Activated T-helper 2 cell treated with anti-CD3 and anti-CD28 coated beads, Interferon-gamma antibody, Interleukin-2, Interleukin-4, amounts not matched to agents 10 μg/mL and 5 μg/mL and 100 μg/mL, durations not matched to agents 14 hours and 24 hours and 36 hours (primary cell): ENCODE results near the gene ARSG. TPM values are rescaled to one million over a fixed set of nuclear protein-coding genes. Genes with fewer than 3 reads are reported as not detected.

Experiments
- DNase-seq: peaks from one replicate; pipeline ENCODE4 v3.0.0; 2021; ENCODE audit warnings: low spot score
- H3K27ac Mint-ChIP-seq: one replicate; pipeline ENCODE4 v1.8.0; 2021; ENCODE audit warnings: mixed read lengths
- H3K27me3 Mint-ChIP-seq: one replicate; pipeline ENCODE4 v1.8.0; 2021; ENCODE audit warnings: low read depth, mixed read lengths
- H3K36me3 Mint-ChIP-seq: one replicate; pipeline ENCODE4 v1.8.0; 2021; ENCODE audit warnings: low read depth, mixed read lengths
- H3K4me1 Mint-ChIP-seq: one replicate; pipeline ENCODE4 v1.8.0; 2021; ENCODE audit warnings: low read depth, mixed read lengths
- H3K4me3 Mint-ChIP-seq: one replicate; pipeline ENCODE4 v1.8.0; 2021; ENCODE audit warnings: low read depth, mild to moderate bottlenecking, moderate library complexity, mixed read lengths
- H3K9me3 Mint-ChIP-seq: one replicate; pipeline ENCODE4 v1.8.0; 2021; ENCODE audit warnings: mixed read lengths
- intact Hi-C: fragments of 100-400 bp; cut with micrococcal nuclease; formaldehyde crosslinking; loops from one replicate; pipeline ENCODE4 v1.15.1; 2023
- total RNA-seq: library from RNA; stranded (reverse); gene quantifications from 2 replicates; pipeline ENCODE4 v1.2.3, GENCODE V29; 2022

Gene ARSG
- total RNA-seq, 1 donor from 2014 or later, result 7.3 TPM

DNA sequence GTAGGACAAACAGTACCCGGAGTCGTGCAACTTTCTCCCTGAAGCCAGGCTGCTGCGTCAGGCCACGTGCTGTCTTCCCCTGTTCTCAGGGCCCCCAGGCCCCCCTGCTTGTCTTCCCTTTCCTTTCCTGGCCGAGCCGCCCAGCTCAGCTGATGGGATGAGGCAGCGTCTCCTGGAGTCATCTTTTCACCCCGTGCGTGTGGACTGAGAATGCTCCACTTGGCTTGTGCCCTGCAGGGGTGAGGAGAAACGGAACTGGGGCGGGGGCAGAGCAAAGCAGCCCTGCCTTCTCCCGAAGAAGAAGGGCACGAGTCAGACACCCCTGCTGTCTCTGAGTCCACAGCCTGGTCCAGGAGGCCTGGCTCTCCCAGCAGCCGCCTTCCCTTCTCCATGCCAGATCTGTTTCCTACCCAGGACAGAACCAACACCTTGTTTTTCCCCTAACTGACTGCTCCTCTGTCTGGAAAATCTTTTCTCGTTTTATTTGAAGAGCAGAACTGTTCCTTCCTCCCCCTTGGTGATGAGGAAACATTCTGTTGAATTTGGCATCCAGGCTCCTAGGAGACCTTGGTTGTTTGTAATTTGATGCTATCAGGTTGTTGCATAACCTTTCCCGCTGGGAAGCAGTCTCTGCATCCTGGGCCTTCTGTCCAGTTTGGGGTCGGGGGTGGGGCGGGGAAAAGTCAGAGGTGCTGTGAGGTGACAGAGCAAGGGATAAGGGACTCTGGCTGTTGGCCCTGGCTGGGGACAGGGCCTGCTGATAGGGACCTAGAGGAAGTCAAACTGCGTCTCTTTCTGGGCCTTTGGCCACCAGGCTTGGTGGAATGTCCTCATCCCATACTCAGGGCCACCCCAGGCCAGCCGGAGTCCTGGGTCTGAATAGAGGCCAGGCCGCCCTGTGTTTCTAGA, 87.2 kb downstream of the ARSG start:
- no peak for DNase-seq
- intact Hi-C loops, result no loop called here
- Mint-ChIP-seq H3K27me3 (no peaks in the 10 kb centered on the region), H3K9me3 (no peaks in the 10 kb centered on the region), H3K36me3 (peaks cover 7% of the 10 kb centered on the region), H3K4me1 (peaks cover 3% of the 10 kb centered on the region), H3K27ac (no peak overlapping the region), H3K4me3 (no peak overlapping the region)

DNA sequence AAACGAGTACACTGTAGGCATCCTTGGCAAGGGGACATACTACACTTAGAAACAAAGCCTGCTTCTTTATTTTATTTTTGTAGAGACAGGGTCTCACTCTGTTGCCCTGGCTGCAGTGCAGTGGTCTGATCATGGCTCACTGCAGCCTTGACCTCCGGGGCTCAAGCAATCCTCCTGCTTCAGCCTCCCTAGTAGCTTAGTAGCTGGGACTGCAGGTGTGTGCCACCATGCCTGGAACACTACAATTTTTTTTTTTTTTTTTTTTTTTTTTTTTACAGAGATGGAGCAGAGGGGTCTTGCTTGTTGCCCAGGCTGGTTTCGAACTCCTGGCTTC, 87.8 kb downstream of the ARSG start:
- intact Hi-C loops, result no loop called here

GRCh38 chr17:68379692-68380677, 88.7 kb downstream of the ARSG start:
- Mint-ChIP-seq H3K27ac (no peak overlapping the region), H3K4me1 (peaks cover 13% of the 10 kb centered on the region), H3K4me3 (no peak overlapping the region), H3K36me3 (peaks cover 2% of the 10 kb centered on the region), H3K27me3 (no peaks in the 10 kb centered on the region), H3K9me3 (no peaks in the 10 kb centered on the region)
- DNase-seq, result no peak
- intact Hi-C loops, result no loop called here

More for the DNA sequence above, 87.8 kb downstream of the ARSG start:
- no peak for DNase-seq
- H3K27me3 Mint-ChIP-seq, result no peaks in the 10 kb centered on the region
- H3K27ac Mint-ChIP-seq, result no peak overlapping the region
- no peaks in the 10 kb centered on the region for H3K9me3 Mint-ChIP-seq
- no peak overlapping the region for H3K4me3 Mint-ChIP-seq
- H3K4me1 Mint-ChIP-seq, result peaks cover 8% of the 10 kb centered on the region
- peaks cover 5% of the 10 kb centered on the region for H3K36me3 Mint-ChIP-seq

- peaks cover 2% of the 10 kb centered on the region for H3K36me3 Mint-ChIP-seq
- intact Hi-C loops, result no loop called here
- H3K27ac Mint-ChIP-seq, result no peak overlapping the region
- no peaks in the 10 kb centered on the region for H3K27me3 Mint-ChIP-seq
- peaks cover 13% of the 10 kb centered on the region for H3K4me1 Mint-ChIP-seq
- H3K4me3 Mint-ChIP-seq, result no peak overlapping the region
- no peaks in the 10 kb centered on the region for H3K9me3 Mint-ChIP-seq
- DNase-seq, result no peak
These were observed 90.0 kb downstream of the ARSG start for GRCh38 chr17:68381076-68381900.

DNA sequence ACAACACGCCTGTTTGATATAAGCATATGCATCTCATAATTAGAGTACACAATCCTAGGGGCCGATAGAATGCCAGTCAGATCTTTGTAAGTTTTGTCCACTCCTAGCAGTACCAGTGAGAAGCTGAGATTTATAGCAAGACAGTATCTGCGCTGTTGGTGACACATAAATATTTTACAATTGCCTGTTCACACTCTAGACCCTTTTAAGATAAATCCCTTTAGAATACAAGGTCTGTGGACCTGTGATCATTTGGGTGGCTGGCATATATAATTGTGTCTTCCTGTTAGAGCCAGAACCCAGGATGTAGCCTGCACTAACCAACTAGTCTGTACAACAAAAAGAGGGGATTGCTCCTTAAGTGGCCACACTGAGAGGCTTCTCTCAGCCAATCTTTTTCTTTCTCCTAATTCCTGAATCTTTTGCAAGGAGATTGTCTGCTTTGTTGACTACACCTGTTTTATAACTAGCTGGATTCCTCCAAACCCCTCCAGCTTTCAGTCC, 91.3 kb downstream of the ARSG start:
- intact Hi-C loops, result no loop called here
- no peak overlapping the region for H3K27ac Mint-ChIP-seq
- peaks cover 7% of the 10 kb centered on the region for H3K36me3 Mint-ChIP-seq
- H3K4me3 Mint-ChIP-seq, result no peak overlapping the region
- peaks cover 13% of the 10 kb centered on the region for H3K4me1 Mint-ChIP-seq
- DNase-seq, result no peak
- H3K9me3 Mint-ChIP-seq, result no peaks in the 10 kb centered on the region
- no peaks in the 10 kb centered on the region for H3K27me3 Mint-ChIP-seq

DNA sequence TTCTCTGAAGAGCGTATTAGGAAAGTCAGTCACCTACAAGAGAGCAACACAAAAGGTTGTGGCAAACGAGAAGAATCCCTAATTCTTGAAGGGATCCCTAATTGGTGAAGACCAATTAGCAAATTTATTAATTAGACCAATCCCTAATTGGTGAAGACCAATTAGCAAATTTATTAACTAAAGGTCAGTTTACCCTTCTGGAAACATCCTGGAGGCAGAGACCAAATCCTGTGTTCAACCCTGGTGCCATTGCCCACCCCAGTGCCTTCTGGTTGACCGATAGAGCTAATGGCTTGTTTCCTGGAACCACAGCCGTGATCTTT, 91.8 kb downstream of the ARSG start:
- H3K27ac Mint-ChIP-seq, result no peak overlapping the region
- no peak for DNase-seq
- no peaks in the 10 kb centered on the region for H3K9me3 Mint-ChIP-seq
- no peaks in the 10 kb centered on the region for H3K27me3 Mint-ChIP-seq
- intact Hi-C loops, result no loop called here
- H3K4me3 Mint-ChIP-seq, result no peak overlapping the region
- peaks cover 5% of the 10 kb centered on the region for H3K36me3 Mint-ChIP-seq
- peaks cover 13% of the 10 kb centered on the region for H3K4me1 Mint-ChIP-seq

DNA sequence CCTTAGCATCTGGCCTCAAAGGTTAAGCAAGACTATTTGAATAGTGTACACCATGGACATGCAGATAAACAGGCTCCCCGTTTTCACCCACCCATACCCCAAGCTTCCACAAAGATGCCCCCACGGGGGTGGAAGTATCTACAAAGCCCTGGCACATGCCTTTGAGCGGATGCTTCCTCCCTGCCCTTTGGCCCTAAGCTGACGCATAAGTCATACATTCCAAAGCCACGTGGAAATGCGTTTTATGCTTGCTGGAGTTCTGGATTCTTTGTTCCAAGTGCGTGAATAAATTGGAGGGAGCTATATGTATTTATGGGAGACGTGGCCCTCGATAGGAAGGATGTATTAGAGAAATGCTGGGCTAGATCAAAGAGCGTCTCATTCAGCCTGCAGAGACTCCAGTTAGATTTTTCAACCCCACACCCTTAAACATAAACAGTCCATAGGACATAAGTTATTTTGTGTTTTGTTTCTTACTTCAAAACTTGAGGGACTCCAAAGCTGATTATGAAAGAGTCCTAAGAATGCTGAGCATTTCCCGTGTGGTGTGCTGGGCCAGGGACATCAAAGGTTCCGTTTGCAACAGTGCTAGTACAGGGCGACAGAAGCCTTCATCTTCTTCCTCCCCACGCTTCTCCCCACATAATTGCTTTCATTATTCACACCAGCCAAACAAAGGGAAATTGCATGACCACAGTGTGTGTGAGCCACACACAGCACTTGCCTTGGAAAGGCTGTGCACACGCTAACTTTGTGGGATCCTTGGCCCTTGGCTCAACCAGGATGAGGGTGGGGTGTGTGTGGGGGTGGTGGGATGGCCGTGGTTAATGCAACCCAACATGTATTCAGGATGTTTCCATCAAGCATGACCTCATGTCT, 92.4 kb downstream of the ARSG start:
- no peaks in the 10 kb centered on the region for H3K27me3 Mint-ChIP-seq
- H3K4me1 Mint-ChIP-seq, result peaks cover 13% of the 10 kb centered on the region
- no peak overlapping the region for H3K27ac Mint-ChIP-seq
- intact Hi-C loops, result no loop called here
- no peak for DNase-seq
- H3K4me3 Mint-ChIP-seq, result no peak overlapping the region
- H3K36me3 Mint-ChIP-seq, result peaks cover 5% of the 10 kb centered on the region
- no peaks in the 10 kb centered on the region for H3K9me3 Mint-ChIP-seq

- peaks cover 13% of the 10 kb centered on the region for H3K4me1 Mint-ChIP-seq
- no peak overlapping the region for H3K4me3 Mint-ChIP-seq
- intact Hi-C loops, result no loop called here
- peaks cover 5% of the 10 kb centered on the region for H3K36me3 Mint-ChIP-seq
- DNase-seq, result no peak
- H3K9me3 Mint-ChIP-seq, result no peaks in the 10 kb centered on the region
- no peaks in the 10 kb centered on the region for H3K27me3 Mint-ChIP-seq
- no peak overlapping the region for H3K27ac Mint-ChIP-seq
These were observed 93.2 kb downstream of the ARSG start for GRCh38 chr17:68384471-68384870.

- H3K36me3 Mint-ChIP-seq, result peaks cover 5% of the 10 kb centered on the region
- intact Hi-C loops, result no loop called here
- H3K9me3 Mint-ChIP-seq, result no peaks in the 10 kb centered on the region
- no peaks in the 10 kb centered on the region for H3K27me3 Mint-ChIP-seq
- H3K27ac Mint-ChIP-seq, result no peak overlapping the region
- H3K4me1 Mint-ChIP-seq, result peaks cover 13% of the 10 kb centered on the region
- no peak overlapping the region for H3K4me3 Mint-ChIP-seq
- DNase-seq, result no peak
These were observed 93.6 kb downstream of the ARSG start for GRCh38 chr17:68384941-68385340.

GRCh38 chr17:68385490-68386215, 94.4 kb downstream of the ARSG start:
- intact Hi-C loops, result no loop called here
- H3K36me3 Mint-ChIP-seq, result peaks cover 5% of the 10 kb centered on the region
- no peak for DNase-seq
- H3K27ac Mint-ChIP-seq, result no peak overlapping the region
- no peaks in the 10 kb centered on the region for H3K9me3 Mint-ChIP-seq
- no peak overlapping the region for H3K4me3 Mint-ChIP-seq
- H3K27me3 Mint-ChIP-seq, result no peaks in the 10 kb centered on the region
- peaks cover 13% of the 10 kb centered on the region for H3K4me1 Mint-ChIP-seq

DNA sequence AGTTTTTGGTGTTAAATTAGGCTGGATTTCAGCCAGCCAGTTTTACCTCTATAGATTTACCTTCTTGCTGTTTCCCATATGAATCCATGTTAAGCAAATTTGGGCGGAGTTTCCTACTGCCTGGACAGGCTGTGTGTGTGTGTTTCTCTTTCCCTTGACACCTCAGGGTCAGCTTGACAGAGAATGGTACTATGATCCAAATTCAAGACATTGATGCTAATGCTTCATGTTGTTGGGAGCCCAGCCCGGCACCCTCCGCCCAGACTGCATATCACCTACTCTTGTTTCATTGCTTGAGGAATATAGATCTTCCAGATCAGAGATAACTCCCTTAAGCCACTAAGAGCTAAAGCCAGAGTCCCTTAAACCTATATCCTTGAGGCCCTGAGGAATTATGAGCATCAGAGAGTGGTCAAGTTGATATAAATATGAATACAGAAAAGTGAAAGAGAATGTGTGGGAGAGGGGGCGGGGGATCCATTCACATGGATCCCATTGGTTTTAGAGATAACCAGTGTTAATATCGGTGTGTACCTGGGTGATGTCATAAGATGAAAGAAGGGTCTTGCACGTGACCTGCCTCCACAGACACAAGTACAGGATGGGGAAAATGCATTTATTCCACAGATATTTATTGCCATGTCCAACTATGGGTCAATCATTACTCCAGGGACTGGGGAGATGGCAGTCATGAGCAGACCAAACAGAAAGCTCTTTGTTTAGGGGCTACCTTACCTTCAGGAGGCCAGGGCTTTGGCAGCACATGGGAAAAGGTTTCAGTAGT, 96.3 kb downstream of the ARSG start:
- DNase-seq, result no peak
- Mint-ChIP-seq H3K9me3 (no peaks in the 10 kb centered on the region), H3K4me3 (no peak overlapping the region), H3K27me3 (no peaks in the 10 kb centered on the region), H3K36me3 (peaks cover 5% of the 10 kb centered on the region), H3K27ac (no peak overlapping the region), H3K4me1 (peaks cover 13% of the 10 kb centered on the region)
- intact Hi-C loops, result no loop called here
